Brain pericyte (primary cell): ENCODE measurements around the gene MYO5A.
"Not testable (repeated sequence)": the region's sequence is repeated elsewhere in the genome, so short reads cannot be mapped to it uniquely, and the experiment has no call there.

Experiments
- DNase-seq: peaks from one replicate; pipeline ENCODE4 v3.0.0-alpha.2; 2012; ENCODE audit warnings: low read depth, low spot score

Gene MYO5A

GRCh38 chr15:52528564-52529340 lies at the start of gene MYO5A:
Gene MYO5A (minus strand): TSS chr15:52528880. CDS start chr15:52528806, 74 bp downstream.
- no peak for DNase-seq

DNA sequence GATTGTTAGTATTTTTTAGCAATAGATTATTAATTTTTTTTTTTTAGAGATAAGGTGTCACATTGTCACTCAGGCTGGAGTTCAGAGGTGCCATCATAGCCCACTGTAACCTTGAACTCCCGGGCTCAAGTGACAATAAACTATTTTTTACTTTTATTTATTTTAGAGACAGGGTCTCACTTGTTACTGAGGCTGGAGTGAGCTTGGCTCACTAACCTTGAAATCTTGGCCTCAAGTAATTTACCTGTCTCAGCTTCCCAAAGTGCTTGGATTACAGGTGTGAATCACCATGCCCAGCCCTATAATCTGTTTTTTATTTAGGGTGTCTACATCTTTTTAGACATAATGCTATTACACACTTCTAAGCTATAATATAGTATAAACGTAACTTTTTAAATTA lies 48.0 kb upstream of the MYO5A start:
- DNase-seq = no peak

DNA sequence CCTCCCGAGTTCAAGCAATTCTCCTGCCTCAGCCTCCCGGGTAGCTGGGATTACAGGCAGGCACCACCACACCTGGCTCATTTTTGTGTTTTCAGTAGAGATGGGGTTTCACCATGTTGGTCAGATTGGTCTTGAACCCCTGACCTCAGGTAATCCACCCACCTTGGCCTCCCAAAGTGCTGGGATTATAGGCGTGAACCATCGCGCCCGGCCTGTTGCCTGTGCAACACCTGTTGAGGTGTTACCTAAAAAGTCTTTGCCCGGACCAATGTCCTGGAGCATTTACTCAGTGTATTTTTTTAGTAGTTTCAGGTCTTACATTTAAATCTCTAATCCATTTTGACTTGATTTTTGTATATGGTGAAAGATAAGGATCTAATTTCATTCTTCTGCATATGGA lies 46.9 kb upstream of the MYO5A start:
- not testable (repeated sequence) for DNase-seq

DNA sequence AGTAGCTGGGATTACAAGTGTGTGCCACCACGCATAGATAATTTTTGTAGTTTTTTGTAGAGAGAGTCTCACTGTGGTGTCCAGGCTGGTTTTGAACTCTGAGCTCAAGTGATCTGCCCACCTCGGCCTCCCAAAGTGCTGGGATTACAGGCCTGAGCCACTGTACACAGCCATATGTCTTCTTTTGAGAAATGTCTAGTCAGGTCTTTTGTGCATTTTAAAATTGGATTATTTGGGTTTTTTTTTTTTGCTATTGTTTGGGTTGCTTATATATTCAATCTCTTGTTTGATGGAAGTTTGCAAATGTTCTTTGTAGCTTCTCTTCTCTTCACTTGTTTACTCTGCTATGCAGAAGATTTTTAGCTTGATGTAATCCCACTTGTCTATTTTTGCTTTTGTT lies 46.4 kb upstream of the MYO5A start:
- DNase-seq = no peak

DNA sequence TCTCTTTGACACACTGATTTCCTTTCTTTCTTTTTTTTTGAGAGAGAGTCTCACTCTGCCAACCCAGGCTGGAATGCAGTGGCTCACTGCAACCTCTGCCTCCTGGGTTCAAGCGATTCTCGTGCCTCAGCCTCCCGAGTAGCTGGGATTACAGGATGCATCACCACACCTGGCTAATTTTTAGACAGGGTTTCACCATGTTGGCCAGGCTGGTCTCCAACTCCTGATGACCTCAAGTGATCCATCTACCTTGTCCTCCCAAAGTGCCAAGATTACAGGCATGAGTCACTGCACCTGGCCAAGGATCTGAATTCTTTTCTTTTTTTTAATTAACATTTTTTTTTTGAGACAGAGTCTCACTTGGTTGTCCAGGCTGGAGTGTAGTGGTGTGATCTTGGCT lies 45.9 kb upstream of the MYO5A start:
- DNase-seq = not testable (repeated sequence)

DNA sequence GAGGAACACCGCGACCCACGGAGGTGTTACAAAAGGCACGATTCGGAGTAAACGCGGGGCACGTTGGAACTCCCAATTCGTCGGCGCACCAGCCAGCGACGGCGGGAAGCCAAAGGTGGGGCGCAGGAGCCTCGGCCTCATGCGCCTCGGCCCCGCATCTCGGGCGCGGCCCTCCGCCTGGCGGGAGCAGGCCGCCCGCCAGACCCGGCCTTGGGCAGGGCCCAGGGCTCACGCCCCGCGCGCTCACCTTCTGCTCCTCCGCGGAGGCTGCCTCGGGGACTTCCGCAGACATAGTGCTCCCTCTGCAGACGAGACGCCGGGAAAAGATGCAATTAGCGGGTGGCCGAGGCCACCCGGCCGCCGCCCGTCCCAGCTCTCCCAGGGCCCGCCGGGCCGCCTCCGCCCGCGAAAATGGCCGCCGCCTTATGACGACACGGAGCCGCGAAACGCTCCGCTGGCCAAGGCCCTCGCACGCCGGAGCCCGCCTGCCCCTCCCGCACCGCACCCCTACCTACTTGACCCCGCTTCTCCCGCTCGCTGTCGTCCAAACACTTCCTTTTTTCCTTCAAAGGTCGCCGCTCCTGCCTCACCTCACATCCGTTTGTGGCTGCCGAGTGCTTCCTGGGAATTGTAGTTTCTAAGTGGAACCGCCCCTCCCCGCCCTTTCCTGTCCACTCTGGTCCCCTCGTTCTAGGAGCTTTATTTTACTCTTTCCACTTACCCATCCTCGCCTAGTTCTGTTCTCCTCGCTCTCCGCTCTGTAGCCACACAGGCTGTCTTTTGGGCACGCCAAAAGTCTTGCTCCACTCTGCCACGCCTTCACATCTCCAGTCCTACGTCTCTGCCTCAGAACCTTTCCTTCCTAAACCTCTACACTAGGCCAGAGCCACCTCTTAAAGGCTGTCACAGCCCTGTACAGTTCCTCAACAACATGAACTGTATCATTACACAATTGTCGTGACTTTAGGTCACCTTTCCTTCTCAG lies 40.2 kb upstream of the MYO5A start, which contains the start of gene ARPP19:
TSS of gene ARPP19 (minus strand) at position 430 of the 985 bp plus-strand sequence. CDS start at position 292, 138 bp downstream.
- peak; percentile 71 for DNase-seq

DNA sequence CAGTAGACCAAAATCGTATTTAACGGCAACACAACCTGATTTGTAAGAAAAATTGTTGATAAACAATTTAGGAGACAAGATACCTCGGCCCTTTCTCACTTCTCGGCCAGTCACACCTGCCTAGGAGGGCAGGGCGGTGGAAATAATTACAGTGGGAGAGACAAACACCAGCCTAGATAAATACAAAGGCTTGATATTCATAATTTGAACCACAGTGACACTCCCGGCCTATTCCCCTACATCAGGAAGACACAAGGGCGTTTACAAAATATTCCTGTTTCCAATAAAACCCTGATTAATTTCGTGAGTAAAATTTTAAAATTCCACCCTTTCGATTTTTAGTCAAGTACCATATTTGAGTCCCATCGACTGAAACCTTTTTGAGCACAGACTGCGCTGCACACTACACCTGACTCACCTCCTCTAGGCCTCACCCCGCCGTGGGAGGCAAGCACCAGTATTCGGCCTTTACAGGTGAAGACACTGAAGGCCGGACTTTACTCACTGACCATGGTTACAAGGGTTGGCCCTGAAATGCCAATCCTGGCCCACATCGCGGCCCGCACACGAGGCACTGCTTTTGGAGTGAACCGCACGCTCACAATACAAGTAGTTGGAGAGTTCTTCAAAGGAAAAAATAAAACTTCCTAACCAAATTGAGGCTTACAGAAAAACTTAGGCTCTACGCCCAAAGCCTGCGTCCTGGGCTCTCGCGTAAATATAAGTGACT lies 39.4 kb upstream of the MYO5A start:
- peak; percentile 7 for DNase-seq

GRCh38 chr15:52566889-52567288 lies 38.2 kb upstream of the MYO5A start:
- no peak for DNase-seq

DNA sequence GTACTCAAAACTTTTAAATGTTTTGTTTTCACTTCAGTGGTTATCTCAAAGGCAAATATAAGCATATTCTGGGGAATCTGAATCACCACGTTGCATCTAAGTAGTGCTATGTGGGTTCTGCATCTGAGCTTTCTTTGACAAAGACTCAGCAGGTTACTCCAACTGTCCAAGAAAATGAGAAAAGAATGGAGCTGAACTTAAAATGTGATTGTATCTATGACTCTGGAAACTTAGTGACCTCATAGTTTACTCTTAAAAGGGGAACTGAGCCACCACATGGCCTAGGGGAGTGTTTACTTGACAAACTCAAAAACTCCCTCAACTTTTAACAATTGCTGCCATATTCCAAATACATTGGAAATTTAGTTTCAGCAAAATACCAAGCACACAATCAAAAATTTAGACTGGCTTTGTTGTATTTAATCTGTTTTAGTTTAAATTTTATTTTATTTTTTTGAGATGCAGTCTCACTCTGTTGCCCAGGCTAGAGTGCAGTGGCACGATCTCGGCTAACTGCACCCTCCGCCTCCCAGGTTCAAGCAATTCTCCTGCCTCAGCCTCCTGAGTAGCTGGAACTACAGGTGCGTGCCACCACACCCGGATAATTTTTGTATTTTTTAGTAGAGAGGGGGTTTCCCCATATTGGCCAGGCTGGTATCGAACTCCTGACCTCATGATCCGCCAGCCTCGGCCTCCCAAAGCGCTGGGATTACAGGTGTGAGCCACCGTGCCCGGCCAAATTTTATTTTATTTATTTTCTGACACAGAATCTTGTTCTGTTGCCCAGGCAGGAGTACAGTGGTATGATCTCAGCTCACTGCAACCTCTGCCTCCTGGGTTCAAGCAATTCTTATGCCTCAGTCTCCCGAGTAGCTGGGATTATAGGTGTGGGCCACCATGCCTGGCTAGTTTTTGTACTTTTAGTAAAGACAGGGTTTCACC lies 37.0 kb upstream of the MYO5A start:
- DNase-seq = not testable (repeated sequence)

- no peak for DNase-seq
These were observed 34.9 kb upstream of the MYO5A start for GRCh38 chr15:52563501-52564060.

DNA sequence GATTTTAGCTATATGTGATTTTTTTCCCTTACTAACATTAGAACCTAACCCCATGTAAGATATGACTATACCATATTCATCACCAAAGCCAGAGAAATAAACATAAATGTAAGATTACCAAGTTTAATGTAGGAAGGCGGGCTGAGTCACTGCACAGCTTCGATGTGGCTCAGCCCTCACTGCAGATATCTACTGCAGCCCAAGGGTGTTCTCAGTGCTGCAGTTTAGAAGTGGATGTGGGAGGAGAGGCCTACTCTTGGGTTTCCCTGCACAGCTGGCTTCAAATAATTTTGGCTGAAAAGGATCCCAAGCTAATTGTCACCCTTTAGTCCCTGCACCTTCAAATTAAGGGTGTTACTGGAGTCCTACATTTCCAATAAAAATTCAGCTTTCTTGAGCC lies 30.9 kb upstream of the MYO5A start:
- DNase-seq = no peak

DNA sequence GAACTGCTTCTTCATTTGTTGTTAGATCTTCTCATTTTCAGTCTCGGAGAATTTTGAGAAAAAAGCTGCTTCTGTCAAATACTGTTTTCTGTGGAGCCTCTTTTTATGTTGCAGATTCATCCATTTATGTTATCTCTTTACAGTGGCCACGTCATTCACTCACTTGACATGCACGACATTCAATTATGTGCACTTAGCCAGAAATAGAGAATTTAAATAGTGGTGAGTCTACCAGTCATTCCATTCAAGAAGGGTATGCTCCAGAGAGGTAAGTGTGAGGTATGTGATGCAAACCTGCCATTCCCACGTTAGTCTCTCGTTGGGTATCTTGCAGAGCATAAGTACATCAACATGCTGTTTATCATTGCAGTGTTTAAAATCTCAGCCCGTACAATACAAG lies 30.3 kb upstream of the MYO5A start:
- DNase-seq = no peak

- DNase-seq = no peak
These were observed 29.5 kb upstream of the MYO5A start for GRCh38 chr15:52558196-52558595.

DNA sequence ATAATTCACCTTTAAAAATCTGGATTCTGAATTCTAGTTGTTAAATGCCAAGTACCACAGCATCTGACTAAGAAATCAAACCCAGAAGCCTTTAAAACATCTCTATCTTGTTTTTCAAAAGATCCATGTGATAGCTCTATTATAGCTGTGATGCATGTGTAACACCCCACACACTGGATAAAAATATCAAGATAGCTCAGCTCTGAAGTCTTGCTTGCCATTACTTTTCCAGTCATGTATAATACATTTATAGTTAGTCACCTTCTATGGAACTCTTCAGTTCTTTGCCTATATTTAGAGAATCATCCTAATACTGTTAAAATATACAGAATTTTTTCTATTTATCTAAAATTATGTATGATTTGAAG lies 28.6 kb upstream of the MYO5A start:
- no peak for DNase-seq

GRCh38 chr15:52556524-52557273 lies 28.0 kb upstream of the MYO5A start:
- DNase-seq = no peak

DNA sequence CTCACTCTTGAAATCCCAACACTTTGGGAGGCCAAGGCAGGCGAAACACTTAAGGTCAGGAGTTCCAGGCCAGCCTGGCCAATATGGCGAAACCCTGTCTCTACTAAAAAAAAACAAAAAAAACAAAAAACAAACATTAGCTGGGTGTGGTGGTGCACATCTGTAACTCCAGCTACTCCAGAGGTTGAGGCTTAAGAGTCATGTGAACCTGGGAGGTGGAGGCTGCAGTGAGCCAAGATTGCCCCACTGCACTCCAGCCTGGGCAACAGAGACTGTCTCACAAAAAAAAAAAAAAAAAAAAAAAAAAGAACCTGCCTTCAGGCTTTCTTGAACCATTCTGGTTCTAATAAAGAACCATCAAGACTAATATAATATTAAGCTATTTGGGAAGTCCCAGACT lies 23.6 kb upstream of the MYO5A start:
- no peak for DNase-seq

- DNase-seq = no peak
These were observed 23.1 kb upstream of the MYO5A start for GRCh38 chr15:52551762-52552161.

- not testable (repeated sequence) for DNase-seq
These were observed 22.5 kb upstream of the MYO5A start for GRCh38 chr15:52551186-52551585.

DNA sequence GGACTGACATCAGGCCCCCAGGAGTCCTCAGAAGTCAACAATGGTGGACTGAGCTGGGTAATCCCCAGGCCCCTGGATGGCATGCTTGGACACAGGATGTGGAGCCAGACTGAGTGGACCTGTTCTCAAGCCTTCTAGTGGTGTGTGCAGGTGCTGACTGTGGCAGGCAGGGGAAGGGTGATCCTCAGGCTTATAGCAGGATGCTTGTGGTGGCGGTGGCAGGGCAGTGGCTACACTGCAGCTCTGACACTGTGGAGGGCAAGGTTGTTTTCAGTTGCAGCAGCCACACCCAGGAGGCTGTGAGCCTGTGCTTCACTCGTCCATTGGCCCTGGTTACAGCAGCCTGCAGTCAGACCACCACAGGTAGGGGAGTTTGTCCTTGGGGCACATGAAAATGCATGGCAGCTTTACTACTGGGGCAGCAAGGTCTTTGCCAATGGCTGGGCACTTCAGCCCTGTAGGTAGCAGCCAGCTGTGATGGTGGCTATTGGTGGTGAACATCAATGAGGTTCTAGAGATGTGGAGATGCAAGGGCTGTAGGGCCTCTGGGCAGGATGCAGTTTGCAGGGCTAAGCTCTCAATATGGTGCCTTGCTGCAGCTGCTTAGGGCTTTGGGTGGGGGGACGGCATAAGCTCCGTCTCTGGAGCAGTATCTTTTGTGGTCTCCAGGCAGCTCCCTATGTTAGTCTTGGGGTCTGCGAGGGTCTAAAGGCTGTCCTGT lies 17.5 kb upstream of the MYO5A start:
- DNase-seq = no peak
